Stimulated activated naive CD8-positive, alpha-beta T cell treated with anti-CD3 and anti-CD28 coated beads, Interleukin-15, Interleukin-2, amounts not matched to agents 100 ng/mL and 50 ng/mL, for 24 hours (primary cell): ENCODE measurements around the gene COL27A1.

Experiments used
- H3K27ac Mint-ChIP-seq: one replicate; pipeline ENCODE4 v1.8.0; 2021; ENCODE audit warnings: mild to moderate bottlenecking, mixed read lengths
- H3K27me3 Mint-ChIP-seq: one replicate; pipeline ENCODE4 v1.8.0; 2021; ENCODE audit warnings: mixed read lengths
- H3K36me3 Mint-ChIP-seq: one replicate; pipeline ENCODE4 v1.8.0; 2021; ENCODE audit warnings: low read depth, mixed read lengths
- H3K4me1 Mint-ChIP-seq: one replicate; pipeline ENCODE4 v1.8.0; 2021; ENCODE audit warnings: low read depth, mixed read lengths
- H3K4me3 Mint-ChIP-seq: one replicate; pipeline ENCODE4 v1.8.0; 2021; ENCODE audit warnings: mild to moderate bottlenecking, mixed read lengths
- H3K9me3 Mint-ChIP-seq: one replicate; pipeline ENCODE4 v1.8.0; 2021; ENCODE audit warnings: mixed read lengths

COL27A1 gene

DNA sequence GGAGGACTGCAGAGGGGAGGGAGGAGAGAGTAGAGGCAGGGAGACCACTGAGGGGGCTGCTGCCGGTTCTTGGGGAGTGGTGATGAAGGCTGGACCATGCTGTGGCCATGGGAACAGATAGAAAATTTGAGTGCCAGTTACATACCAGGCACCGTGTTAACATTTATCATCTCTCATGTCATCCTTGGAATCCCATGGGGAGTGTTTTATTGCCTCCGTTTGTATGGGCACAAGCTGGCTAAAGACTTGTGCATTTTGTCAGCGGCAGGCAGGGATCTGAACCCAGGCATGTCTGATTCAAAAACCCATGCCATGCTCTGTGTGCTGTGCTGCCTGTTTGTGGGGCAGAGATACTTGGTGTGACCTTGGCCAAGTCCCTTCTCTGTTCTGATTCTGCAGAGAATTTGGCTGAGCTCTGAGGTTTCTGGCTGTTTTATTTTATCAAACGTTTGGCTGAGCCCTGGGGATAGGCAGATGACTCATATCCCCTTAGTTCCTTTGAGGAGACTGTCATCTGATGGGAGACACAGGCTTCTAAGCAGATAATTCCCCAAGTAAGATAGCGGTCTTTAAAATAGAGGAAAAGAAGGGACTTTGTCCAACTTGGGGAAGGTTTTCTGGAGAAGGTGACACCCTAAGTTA is 22.2 kb downstream of the COL27A1 start:
- H3K9me3 Mint-ChIP-seq, result no peaks in the 10 kb centered on the region
- H3K36me3 Mint-ChIP-seq, result no peaks in the 10 kb centered on the region
- H3K4me1 Mint-ChIP-seq, result no peaks in the 10 kb centered on the region
- no peak overlapping the region for H3K4me3 Mint-ChIP-seq
- peaks cover 3% of the 10 kb centered on the region for H3K27me3 Mint-ChIP-seq
- no peak overlapping the region for H3K27ac Mint-ChIP-seq

DNA sequence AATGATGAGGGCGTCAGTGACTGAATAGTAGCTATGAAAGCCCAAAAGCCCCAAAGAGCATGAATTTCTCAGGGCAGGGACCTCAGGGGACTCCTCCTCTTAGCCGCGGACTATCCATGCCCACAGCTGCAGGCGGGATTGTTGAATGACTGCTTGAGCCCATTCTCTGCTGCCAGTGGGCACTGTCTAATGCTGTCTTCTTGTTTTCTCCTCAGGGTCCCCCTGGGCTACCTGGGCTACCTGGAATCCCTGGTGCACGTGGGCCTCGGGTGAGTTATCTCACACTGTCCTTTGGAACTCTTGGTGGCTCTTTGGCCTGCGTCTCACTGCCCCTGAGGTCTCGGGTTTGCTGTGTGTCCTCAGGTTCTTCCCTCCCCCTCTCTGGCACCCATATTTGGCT is 22.7 kb downstream of the COL27A1 start:
- no peaks in the 10 kb centered on the region for H3K9me3 Mint-ChIP-seq
- peaks cover 3% of the 10 kb centered on the region for H3K27me3 Mint-ChIP-seq
- H3K36me3 Mint-ChIP-seq, result no peaks in the 10 kb centered on the region
- no peak overlapping the region for H3K4me3 Mint-ChIP-seq
- H3K27ac Mint-ChIP-seq, result no peak overlapping the region
- H3K4me1 Mint-ChIP-seq, result no peaks in the 10 kb centered on the region

DNA sequence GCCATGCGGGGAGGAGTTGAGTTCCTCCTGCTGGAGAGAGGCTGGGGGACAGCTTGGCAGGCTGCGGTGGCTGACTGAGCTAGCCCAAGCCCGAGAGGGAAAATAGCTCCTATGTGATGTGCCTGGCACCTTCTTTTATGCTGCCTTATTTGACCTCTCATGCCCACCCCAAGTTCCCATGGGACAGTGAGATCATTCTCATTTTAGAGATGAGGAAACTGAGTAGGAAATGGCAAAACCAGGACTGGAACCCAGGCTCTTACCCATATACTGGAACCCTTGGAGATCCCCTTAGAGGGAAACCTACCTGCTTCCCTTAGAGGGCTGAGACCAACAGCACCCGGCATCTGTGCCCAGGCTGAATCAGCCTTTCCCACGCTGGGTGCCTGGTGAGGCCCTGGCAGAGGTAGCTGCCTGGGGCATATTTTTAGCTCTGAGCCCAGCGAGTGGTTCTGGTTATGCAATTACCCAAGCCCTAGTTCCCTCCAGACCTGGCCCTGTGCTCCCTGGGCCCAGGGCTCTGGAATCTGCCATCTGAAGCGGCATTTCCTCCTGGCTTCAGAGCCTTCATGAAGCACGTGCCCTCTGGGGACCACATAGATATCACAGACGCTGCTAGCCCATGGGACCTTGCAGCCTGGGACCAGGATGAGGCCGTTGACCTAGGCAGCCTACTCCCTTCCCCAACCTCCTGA is 23.6 kb downstream of the COL27A1 start:
- Mint-ChIP-seq H3K27ac (no peak overlapping the region), H3K9me3 (no peaks in the 10 kb centered on the region), H3K36me3 (no peaks in the 10 kb centered on the region), H3K4me1 (no peaks in the 10 kb centered on the region), H3K4me3 (no peak overlapping the region), H3K27me3 (peaks cover 3% of the 10 kb centered on the region)

DNA sequence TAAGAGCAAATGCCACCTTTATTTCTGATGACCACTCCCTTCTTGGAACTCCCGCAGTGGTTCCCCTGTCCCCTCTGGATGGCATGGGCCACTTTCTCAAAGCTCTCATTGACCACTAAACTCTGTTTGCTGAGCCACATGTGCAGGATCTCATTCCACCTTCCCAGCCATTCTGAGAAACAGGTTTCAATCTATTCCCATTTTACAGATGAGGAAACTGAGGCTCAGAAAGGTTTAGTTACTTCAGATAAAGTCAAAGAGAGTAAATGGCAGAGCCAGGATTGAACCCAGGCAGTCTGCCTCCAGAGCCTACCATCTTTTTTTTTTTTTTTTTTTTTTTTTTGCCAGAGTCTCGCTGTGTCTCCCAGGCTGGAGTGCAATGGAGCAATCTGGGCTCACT is 24.2 kb downstream of the COL27A1 start:
- Mint-ChIP-seq H3K27me3 (peaks cover 3% of the 10 kb centered on the region), H3K36me3 (no peaks in the 10 kb centered on the region), H3K27ac (no peak overlapping the region), H3K4me1 (no peaks in the 10 kb centered on the region), H3K4me3 (no peak overlapping the region), H3K9me3 (no peaks in the 10 kb centered on the region)

DNA sequence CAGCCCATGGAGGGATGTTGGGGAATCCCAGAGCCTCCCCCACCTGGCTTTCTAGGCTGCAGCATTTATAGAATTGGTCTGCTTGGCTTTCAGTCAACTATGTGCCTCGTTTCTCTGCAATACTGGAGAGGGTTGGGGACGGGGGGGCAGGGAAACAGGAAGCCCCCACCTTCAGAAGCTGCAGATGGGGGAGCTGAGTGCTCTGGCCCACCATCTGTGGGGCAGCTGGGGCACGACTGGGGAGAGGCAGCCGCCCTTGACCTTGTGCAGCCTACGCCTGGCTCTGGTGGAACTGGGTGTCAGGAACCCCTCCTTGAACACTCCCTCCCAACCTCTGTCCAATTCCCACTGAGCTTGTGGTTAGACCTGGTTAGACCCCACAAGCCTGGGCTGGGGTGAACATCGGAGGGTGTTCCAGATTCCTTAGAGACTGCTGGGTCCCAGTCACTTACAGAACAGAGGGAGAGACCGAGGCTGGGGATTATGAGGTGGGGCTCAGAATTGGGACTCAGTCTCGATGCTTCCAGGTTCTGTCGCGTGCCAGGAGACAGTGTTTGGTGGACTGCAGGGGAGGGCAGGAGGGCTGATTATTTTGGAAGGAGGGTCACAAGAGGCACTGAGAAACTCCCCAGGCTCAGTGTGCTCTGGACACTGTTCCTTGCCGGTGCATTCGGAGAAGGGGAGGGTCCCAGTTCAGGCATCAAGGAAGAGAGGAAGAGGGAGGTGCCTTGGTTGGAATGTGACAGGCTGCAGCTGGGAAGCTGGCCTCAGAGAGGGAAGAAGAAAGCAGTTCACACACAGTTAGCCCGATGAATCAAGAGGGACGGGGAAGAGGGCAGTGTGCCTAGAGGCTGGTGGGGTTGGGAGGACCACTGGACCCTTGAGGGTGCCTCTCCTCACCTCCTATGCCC is 25.6 kb downstream of the COL27A1 start:
- Mint-ChIP-seq H3K36me3 (no peaks in the 10 kb centered on the region), H3K27ac (no peak overlapping the region), H3K9me3 (no peaks in the 10 kb centered on the region), H3K4me3 (no peak overlapping the region), H3K27me3 (peaks cover 3% of the 10 kb centered on the region), H3K4me1 (no peaks in the 10 kb centered on the region)

DNA sequence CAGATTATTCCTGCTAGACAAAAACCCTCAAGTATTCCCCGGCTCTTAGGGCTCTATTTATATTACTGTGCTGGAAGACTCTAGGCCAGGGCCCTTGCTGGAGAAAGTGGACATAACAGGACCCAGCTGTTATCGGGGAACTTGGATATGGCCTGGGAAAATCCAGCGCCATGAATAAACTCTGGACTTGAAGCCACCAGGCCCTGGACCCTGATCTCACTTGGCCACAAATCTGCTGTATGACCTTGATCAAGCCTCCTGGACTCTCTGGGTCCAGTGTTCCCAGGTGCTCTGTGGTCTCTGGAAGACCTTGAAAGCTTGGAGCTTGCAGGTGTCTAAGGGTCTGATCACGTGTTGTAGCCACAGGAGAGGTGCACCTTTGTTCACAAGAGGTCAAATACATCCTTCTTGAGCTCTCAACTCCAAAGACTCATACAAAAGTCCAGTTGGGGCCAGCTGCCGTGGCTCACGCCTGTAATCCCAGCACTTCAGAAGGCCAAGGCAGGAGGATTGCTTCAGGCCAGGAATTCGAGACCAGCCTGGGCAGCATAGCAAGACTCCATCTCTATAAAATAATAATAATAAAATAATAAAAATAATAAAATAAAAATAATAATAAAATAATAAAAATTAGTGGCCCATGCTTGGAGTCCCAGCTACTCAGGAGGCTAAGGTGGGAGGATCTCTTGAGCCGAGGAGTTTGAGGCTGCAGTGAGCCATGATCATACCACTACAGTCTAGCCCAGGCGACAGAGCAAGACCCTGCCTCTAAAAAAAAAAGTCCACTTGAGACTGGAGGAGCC is 26.5 kb downstream of the COL27A1 start:
- H3K27ac Mint-ChIP-seq, result no peak overlapping the region
- no peaks in the 10 kb centered on the region for H3K4me1 Mint-ChIP-seq
- no peak overlapping the region for H3K4me3 Mint-ChIP-seq
- H3K9me3 Mint-ChIP-seq, result no peaks in the 10 kb centered on the region
- H3K27me3 Mint-ChIP-seq, result peaks cover 3% of the 10 kb centered on the region
- H3K36me3 Mint-ChIP-seq, result no peaks in the 10 kb centered on the region

DNA sequence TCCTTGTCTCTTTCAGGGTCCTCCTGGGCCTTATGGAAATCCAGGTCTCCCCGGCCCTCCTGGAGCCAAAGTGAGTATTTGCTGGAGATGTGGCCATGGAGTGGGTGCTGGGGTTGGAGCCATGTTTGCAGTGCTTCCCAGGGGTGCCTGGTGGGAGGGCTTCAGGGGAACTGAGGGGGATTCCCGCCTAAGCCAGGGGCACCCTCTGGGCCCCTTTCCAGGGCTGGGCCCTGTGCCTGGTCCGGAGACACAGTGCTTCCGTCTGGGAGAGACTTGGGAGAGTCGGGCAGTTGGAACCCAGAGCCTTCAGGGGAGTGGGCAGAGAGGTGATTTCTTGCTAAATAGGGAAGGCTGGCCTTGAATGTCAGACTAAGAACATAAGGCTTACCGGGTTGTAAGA is 27.7 kb downstream of the COL27A1 start:
- Mint-ChIP-seq H3K9me3 (no peaks in the 10 kb centered on the region), H3K27ac (no peak overlapping the region), H3K27me3 (peaks cover 3% of the 10 kb centered on the region), H3K4me3 (no peak overlapping the region), H3K36me3 (no peaks in the 10 kb centered on the region), H3K4me1 (no peaks in the 10 kb centered on the region)

DNA sequence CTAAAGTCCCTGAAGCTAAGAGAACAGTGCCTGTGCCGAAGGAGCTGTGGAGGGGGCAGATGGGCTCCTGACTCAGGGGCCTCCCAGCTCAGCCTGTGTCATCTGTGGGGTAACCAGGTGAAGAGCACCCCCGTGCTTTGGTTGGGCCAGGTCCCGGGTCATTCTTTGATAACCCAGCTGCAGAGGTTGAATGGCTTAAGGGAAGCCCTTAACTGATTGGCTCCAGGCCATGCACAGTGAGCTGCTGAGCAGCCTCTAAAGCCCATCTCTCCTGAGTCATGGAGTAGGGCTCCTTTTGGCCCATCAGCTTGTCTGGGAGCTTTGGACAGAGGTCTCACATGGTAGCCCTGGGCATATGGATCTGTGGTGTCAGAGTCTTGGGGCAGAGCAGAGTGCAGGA is 28.7 kb downstream of the COL27A1 start:
- no peaks in the 10 kb centered on the region for H3K4me1 Mint-ChIP-seq
- no peak overlapping the region for H3K4me3 Mint-ChIP-seq
- H3K27me3 Mint-ChIP-seq, result peaks cover 3% of the 10 kb centered on the region
- H3K9me3 Mint-ChIP-seq, result no peaks in the 10 kb centered on the region
- no peak overlapping the region for H3K27ac Mint-ChIP-seq
- no peaks in the 10 kb centered on the region for H3K36me3 Mint-ChIP-seq

DNA sequence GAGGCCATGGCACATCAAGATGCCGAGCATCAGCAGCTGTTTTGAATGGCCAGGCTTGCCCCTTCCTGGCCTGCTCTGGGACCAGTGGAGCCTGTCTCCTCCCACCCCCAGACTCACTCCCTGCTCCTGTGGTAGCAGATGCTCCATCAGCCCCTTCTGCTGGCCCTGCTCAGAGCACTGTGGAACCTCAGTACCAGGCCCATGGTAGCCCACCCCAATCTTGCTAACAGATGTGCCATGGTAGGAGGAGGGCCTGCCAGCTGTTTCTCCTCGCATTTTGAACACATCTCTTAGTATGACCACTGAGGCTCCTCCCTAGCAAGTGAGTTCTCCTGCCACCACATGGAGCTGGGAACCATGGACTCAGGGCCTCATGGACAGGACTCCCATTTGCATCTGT is 29.5 kb downstream of the COL27A1 start:
- Mint-ChIP-seq H3K9me3 (no peaks in the 10 kb centered on the region), H3K36me3 (no peaks in the 10 kb centered on the region), H3K4me3 (no peak overlapping the region), H3K27me3 (no peaks in the 10 kb centered on the region), H3K27ac (no peak overlapping the region), H3K4me1 (no peaks in the 10 kb centered on the region)

DNA sequence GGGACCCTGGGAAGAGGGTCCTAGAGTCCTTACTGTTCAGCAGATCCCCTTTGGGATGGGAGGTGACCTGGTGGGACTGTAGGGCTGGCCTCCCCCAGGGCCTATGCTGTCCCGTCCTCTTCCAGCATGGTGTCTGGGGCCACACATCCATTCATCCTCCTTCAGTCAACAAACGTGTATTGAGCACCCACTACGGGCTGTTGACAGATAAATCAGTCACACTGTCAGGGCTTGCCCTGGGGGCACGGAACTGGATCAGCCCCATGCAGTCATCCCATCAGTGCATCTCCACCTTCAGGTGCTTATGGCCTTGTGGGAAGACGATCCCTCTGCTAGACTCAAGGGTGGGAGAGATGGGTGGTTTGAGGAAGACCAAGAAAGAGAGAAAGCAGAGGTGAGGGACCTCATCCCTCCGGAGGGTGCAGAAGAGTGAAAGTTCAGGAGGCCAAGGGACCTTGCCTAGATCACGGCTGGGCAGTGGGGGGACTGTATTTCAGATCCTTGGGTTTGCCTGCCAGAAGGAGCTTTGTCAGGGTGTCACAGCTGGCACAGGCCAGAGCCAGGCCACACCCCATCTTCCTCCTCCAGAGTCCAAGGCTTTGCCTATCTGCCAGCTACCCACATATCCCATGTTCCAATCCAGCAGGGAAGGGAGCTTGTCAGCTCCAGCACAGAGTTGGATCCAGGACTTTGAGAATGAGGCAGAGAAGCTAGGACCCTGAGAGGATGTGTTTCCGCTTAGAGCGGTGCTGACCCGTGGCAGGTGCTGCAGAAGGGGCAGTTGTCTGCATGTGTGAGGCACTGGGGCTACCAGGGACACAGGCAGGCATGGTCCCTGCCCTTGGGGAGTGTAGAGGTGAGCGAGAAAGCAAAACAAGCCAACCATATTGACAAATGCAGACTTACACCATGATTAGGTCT is 30.5 kb downstream of the COL27A1 start:
- Mint-ChIP-seq H3K27ac (no peak overlapping the region), H3K4me3 (no peak overlapping the region), H3K4me1 (no peaks in the 10 kb centered on the region)

DNA sequence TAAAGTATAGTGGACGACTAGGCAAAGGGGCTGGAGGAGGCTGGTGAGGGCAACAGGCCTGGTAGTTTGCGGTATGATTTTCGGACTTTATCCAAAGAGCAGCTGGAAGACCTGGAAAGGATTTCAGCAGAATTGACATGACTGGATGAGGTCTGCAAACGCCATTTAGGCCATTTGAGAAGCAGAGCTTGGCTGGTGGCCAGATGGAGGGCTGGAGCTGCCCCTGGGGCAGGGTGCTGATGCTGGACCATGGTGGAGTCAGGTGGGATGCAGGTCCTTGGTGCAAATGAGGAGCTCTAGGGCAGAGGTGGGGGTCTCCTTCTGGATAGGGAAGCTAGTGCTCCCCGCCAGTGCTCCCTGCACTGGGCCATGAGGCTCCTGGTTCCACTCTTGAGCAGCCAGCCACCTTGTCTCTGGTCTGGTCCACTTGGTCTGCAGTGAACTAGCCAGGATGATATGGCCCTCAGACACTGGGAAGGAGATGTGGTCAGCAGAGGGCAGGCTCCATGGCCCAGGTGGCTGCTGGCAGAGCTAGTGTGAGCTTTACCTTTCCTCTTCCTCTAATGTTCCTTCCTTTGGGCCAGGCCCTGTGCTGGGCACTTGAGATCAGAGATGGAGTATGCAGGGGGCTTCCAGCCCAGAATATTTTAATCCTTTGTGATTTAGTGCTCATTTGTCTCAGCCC is 31.4 kb downstream of the COL27A1 start:
- Mint-ChIP-seq H3K27ac (no peak overlapping the region), H3K4me3 (no peak overlapping the region), H3K9me3 (no peaks in the 10 kb centered on the region), H3K4me1 (no peaks in the 10 kb centered on the region), H3K27me3 (no peaks in the 10 kb centered on the region), H3K36me3 (no peaks in the 10 kb centered on the region)

More for the DNA sequence above, 30.5 kb downstream of the COL27A1 start:
- no peaks in the 10 kb centered on the region for H3K36me3 Mint-ChIP-seq
- H3K9me3 Mint-ChIP-seq, result no peaks in the 10 kb centered on the region
- no peaks in the 10 kb centered on the region for H3K27me3 Mint-ChIP-seq

DNA sequence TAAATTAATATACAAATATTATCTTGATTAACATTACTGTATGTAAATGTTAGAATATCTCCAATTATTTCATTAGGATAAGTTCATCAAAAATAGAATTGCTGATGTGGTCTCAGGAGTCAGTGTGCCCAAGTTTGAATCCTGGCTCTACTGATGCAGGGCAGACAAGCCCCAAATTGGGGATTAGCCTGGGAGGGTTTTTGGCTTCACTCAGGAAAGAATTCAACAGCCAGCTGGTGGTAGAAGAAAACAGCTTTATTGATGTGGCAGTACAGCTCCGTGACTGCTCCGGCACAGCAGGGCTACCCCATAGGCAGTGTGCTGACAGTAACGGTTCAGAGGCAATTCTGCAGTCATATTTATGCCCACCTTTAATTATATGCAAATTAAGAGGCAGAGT is 32.5 kb downstream of the COL27A1 start:
- Mint-ChIP-seq H3K27me3 (no peaks in the 10 kb centered on the region), H3K4me1 (no peaks in the 10 kb centered on the region), H3K36me3 (no peaks in the 10 kb centered on the region), H3K4me3 (no peak overlapping the region), H3K9me3 (no peaks in the 10 kb centered on the region), H3K27ac (no peak overlapping the region)

DNA sequence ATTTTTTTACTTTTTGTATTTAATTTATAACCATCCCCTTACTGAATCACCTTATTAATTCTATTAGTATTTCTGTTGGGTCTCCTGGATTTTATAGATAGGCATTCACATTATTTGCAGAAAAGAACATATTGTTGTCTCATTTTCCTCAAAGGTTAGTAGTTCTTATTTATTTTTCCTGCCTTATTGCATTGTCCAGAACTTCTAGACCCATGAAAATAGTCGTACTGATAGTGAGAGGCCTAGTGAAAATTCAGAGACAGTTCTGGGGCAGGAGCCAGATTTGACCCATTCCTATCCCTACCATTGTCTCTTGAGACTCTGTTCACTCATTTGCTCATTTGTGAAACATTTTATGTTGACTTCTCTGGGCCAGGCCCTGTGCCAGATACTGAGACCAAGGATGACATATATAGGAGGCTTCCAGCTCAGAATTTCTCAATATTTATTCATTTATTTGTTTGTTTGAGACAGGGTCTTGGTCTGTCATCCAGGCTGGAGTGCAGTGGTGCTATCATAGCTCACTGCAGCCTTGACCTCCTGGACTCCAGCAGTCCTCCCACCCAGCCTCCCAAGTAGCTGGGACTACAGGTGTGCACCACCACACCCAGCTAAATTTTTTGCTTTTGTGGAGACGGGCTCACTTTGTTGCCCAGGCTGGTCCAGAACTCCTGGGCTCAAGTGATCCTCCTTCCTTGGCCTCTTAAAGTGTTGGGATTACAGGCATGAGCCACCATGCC is 34.7 kb downstream of the COL27A1 start:
- H3K4me3 Mint-ChIP-seq, result no peak overlapping the region
- no peaks in the 10 kb centered on the region for H3K36me3 Mint-ChIP-seq
- H3K9me3 Mint-ChIP-seq, result no peaks in the 10 kb centered on the region
- H3K4me1 Mint-ChIP-seq, result no peaks in the 10 kb centered on the region
- H3K27me3 Mint-ChIP-seq, result no peaks in the 10 kb centered on the region
- H3K27ac Mint-ChIP-seq, result no peak overlapping the region
